HEK293 (cell line): ENCODE measurements around the gene FAM241A.

Source experiments
- CTCF ChIA-PET: fragments of 350-600 bp; formaldehyde crosslinking; extraction: SDS; loops from one replicate; lab custom pipeline; 2021; ENCODE audit warnings: antibody characterized with exemption; lab: Yijun Ruan, JAX
- POLR2A ChIA-PET: fragments of 300-600 bp; formaldehyde crosslinking; extraction: SDS; loops from one replicate; lab custom pipeline; 2020; ENCODE audit warnings: antibody characterized with exemption, inconsistent platforms; lab: Yijun Ruan, JAX
- H3K27ac ChIP-seq: fragments of 200-500 bp; sonication (Bioruptor generic); 2 replicates; pipeline ENCODE4 v1.5.1; 2014; ENCODE audit warnings: low read depth, low read length, control low read depth, inconsistent platforms; ENCODE audit errors: extremely low read depth
- H3K36me3 ChIP-seq, 2 experiments: fragments of 200-500 bp in 1 of 2; sonication (Bioruptor generic) in 1 of 2; 1 replicate in 1 of 2; 2 replicates in 1 of 2; pipeline ENCODE4 v1.5.1; 2014 to 2017; ENCODE audit warnings: inconsistent platforms in 2 of 2, low read length in 2 of 2; ENCODE audit not compliant: control insufficient read depth in 2 of 2, insufficient read depth in 1 of 2
- H3K4me1 ChIP-seq: fragments of 200-500 bp; sonication (Bioruptor generic); 2 replicates; pipeline ENCODE4 v1.5.1; 2014; ENCODE audit warnings: mild to moderate bottlenecking, low read length, inconsistent platforms; ENCODE audit not compliant: control insufficient read depth, insufficient read depth
- H3K4me3 ChIP-seq: 2 replicates; pipeline ENCODE4 v1.5.1; 2011; ENCODE audit warnings: low read depth, mild to moderate bottlenecking, control low read depth, low read length, moderate library complexity
- H3K9me3 ChIP-seq: fragments of 200-500 bp; sonication (Bioruptor generic); 2 replicates; pipeline ENCODE4 v1.5.1; 2014; ENCODE audit warnings: low read depth, low read length, inconsistent platforms; ENCODE audit not compliant: control insufficient read depth, insufficient read depth
- BCL6B ChIP-seq: fragments of 450-650 bp; formaldehyde crosslinking; IDR thresholded peaks from 2 replicates; pipeline ENCODE4 v1.5.1; 2017; ENCODE audit warnings: missing biosample characterization, missing genetic modification characterization
- MZF1 ChIP-seq: fragments of 450-650 bp; formaldehyde crosslinking; IDR thresholded peaks from 2 replicates; pipeline ENCODE4 v1.5.1; 2017; ENCODE audit warnings: missing biosample characterization, missing genetic modification characterization, borderline replicate concordance
- PATZ1 ChIP-seq: fragments of 450-650 bp; formaldehyde crosslinking; IDR thresholded peaks from 2 replicates; pipeline ENCODE4 v1.5.1; 2016; ENCODE audit warnings: missing biosample characterization, missing genetic modification characterization
- PBX3 ChIP-seq: sonication (generic); formaldehyde crosslinking; IDR thresholded peaks from 2 replicates; pipeline ENCODE4 v1.8.1; 2022; ENCODE audit warnings: mild to moderate bottlenecking, moderate library complexity, missing genetic modification reagents
- REPIN1 ChIP-seq: fragments of 450-650 bp; formaldehyde crosslinking; IDR thresholded peaks from 2 replicates; pipeline ENCODE4 v1.5.1; 2017; ENCODE audit warnings: missing biosample characterization, missing genetic modification characterization, low read depth
- SETDB1 ChIP-seq: IDR thresholded peaks from one replicate; pipeline ENCODE4 v1.6.1; 2017; ENCODE audit warnings: mild to moderate bottlenecking, low read length, moderate library complexity, mixed read lengths; ENCODE audit not compliant: insufficient read length
- SP7 ChIP-seq: fragments of 450-650 bp; formaldehyde crosslinking; IDR thresholded peaks from 2 replicates; pipeline ENCODE4 v1.5.1; 2016; ENCODE audit warnings: missing biosample characterization, missing genetic modification characterization
- ZBTB11 ChIP-seq: fragments of 450-650 bp; formaldehyde crosslinking; conservative IDR thresholded peaks from 2 replicates; pipeline ENCODE4 v1.5.1; 2016; ENCODE audit warnings: low read depth, missing biosample characterization, missing genetic modification characterization
- ZBTB6 ChIP-seq: fragments of 450-650 bp; formaldehyde crosslinking; IDR thresholded peaks from 2 replicates; pipeline ENCODE4 v1.5.1; 2017; ENCODE audit warnings: missing biosample characterization, missing genetic modification characterization
- ZNF10 ChIP-seq: fragments of 450-650 bp; formaldehyde crosslinking; IDR thresholded peaks from 2 replicates; pipeline ENCODE4 v1.5.1; 2017; ENCODE audit warnings: missing biosample characterization, missing genetic modification characterization
- ZNF121 ChIP-seq: fragments of 450-650 bp; formaldehyde crosslinking; IDR thresholded peaks from 2 replicates; pipeline ENCODE4 v1.5.1; 2016; ENCODE audit warnings: missing biosample characterization, missing genetic modification characterization
- ZNF140 ChIP-seq: fragments of 450-650 bp; formaldehyde crosslinking; IDR thresholded peaks from 2 replicates; pipeline ENCODE4 v1.5.1; 2016; ENCODE audit warnings: missing biosample characterization, missing genetic modification characterization
- ZNF155 ChIP-seq: fragments of 450-650 bp; formaldehyde crosslinking; IDR thresholded peaks from 2 replicates; pipeline ENCODE4 v1.5.1; 2016; ENCODE audit warnings: missing biosample characterization, missing genetic modification characterization
- ZNF175 ChIP-seq: fragments of 450-650 bp; formaldehyde crosslinking; IDR thresholded peaks from 2 replicates; pipeline ENCODE4 v1.5.1; 2016; ENCODE audit warnings: missing biosample characterization, missing genetic modification characterization
- ZNF274 ChIP-seq, 2 experiments: fragments of 200-500 bp in 1 of 2; fragments of 450-650 bp in 1 of 2; sonication (Bioruptor generic) in 1 of 2; formaldehyde crosslinking in 1 of 2; IDR thresholded peaks; 2 replicates each; pipeline versions ENCODE4 v1.5.1 to v1.6.1; 2014 to 2016; ENCODE audit warnings: borderline replicate concordance in 1 of 2, inconsistent platforms in 1 of 2, low read length in 1 of 2, missing biosample characterization in 1 of 2, missing genetic modification characterization in 1 of 2
- ZNF302 ChIP-seq: fragments of 450-650 bp; formaldehyde crosslinking; IDR thresholded peaks from 2 replicates; pipeline ENCODE4 v1.5.1; 2016; ENCODE audit warnings: missing biosample characterization, missing genetic modification characterization, low read depth
- ZNF324 ChIP-seq: fragments of 450-650 bp; formaldehyde crosslinking; IDR thresholded peaks from 2 replicates; pipeline ENCODE4 v1.5.1; 2016; ENCODE audit warnings: missing biosample characterization, missing genetic modification characterization
- ZNF366 ChIP-seq: fragments of 450-650 bp; formaldehyde crosslinking; conservative IDR thresholded peaks from 2 replicates; pipeline ENCODE4 v1.5.1; 2016; ENCODE audit warnings: missing biosample characterization, missing genetic modification characterization
- ZNF514 ChIP-seq: fragments of 450-650 bp; formaldehyde crosslinking; IDR thresholded peaks from 2 replicates; pipeline ENCODE4 v1.5.1; 2016; ENCODE audit warnings: missing biosample characterization, missing genetic modification characterization
- ZNF596 ChIP-seq: fragments of 450-650 bp; IDR thresholded peaks from 2 replicates; pipeline ENCODE4 v1.5.0; 2018; ENCODE audit warnings: missing biosample characterization, mild to moderate bottlenecking, missing genetic modification characterization, moderate library complexity
- ZNF670 ChIP-seq: fragments of 450-650 bp; formaldehyde crosslinking; IDR thresholded peaks from 2 replicates; pipeline ENCODE4 v1.5.1; 2016; ENCODE audit warnings: missing biosample characterization, missing genetic modification characterization, low read depth
- ZSCAN16 ChIP-seq: fragments of 450-650 bp; formaldehyde crosslinking; IDR thresholded peaks from 2 replicates; pipeline ENCODE4 v1.5.1; 2016; ENCODE audit warnings: missing biosample characterization, missing genetic modification characterization
- ZSCAN23 ChIP-seq: fragments of 450-650 bp; formaldehyde crosslinking; IDR thresholded peaks from 2 replicates; pipeline ENCODE4 v1.5.1; 2016; ENCODE audit warnings: missing biosample characterization, missing genetic modification characterization
- ZXDB ChIP-seq: fragments of 450-650 bp; formaldehyde crosslinking; IDR thresholded peaks from 2 replicates; pipeline ENCODE4 v1.5.1; 2016; ENCODE audit warnings: missing biosample characterization, missing genetic modification characterization

FAM241A gene

GRCh38 chr4:112222219-112222955, 77.1 kb downstream of the FAM241A start:
- Histone ChIP-seq H3K4me1 (no peaks in the 10 kb centered on the region), H3K27ac (no peak overlapping the region), H3K36me3 (no peaks in the 10 kb centered on the region), H3K9me3 (no peaks in the 10 kb centered on the region), H3K4me3 (no peak overlapping the region)
- POLR2A ChIA-PET, result no interaction called here
- CTCF ChIA-PET, result interaction anchor here (0.6 kb wide), 1 partner anchor 541 kb away, joined by 3 read pairs; no protein-coding TSS in a partner anchor
- TF ChIP-seq ZBTB11 (tag by site-specific recombination), result no peak
- no peak for TF ChIP-seq PBX3 (CRISPR knock-in tag)
- no peak for TF ChIP-seq SP7 (tag by site-specific recombination)
- TF ChIP-seq ZNF121, result no peak
- TF ChIP-seq ZNF140 (tag by site-specific recombination), result no peak
- TF ChIP-seq ZXDB (tag by site-specific recombination), result no peak
- no peak for TF ChIP-seq BCL6B (tag by site-specific recombination)
- TF ChIP-seq ZNF366, result no peak
- no peak for TF ChIP-seq ZNF155 (tag by site-specific recombination)
- TF ChIP-seq ZBTB6, result no peak
- TF ChIP-seq ZSCAN16 (tag by site-specific recombination), result no peak
- TF ChIP-seq MZF1 (tag by site-specific recombination), result no peak
- TF ChIP-seq ZNF324 (tag by site-specific recombination), result no peak
- no peak for TF ChIP-seq ZNF274 (IDR thresholded peaks at IDR 0.05; ENCODE audit: low read length)
- TF ChIP-seq ZNF274 (tag by site-specific recombination; IDR thresholded peaks at IDR 0.05; ENCODE audit: borderline replicate concordance), result no peak
- TF ChIP-seq ZNF670 (tag by site-specific recombination), result no peak
- no peak for TF ChIP-seq ZNF10 (tag by site-specific recombination)

- POLR2A ChIA-PET, result no interaction called here
- H3K4me1 ChIP-seq, result no peaks in the 10 kb centered on the region
- H3K27ac ChIP-seq, result no peak overlapping the region
- CTCF ChIA-PET, result interaction anchor here (1.0 kb wide), 1 partner anchor 103 kb away, joined by 3 read pairs; no protein-coding TSS in a partner anchor
- no peaks in the 10 kb centered on the region for H3K9me3 ChIP-seq
- no peaks in the 10 kb centered on the region for H3K36me3 ChIP-seq
- H3K4me3 ChIP-seq, result no peak overlapping the region
- no peak for TF ChIP-seq ZNF302 (tag by site-specific recombination)
- TF ChIP-seq SETDB1, result no peak
- TF ChIP-seq PATZ1 (tag by site-specific recombination), result no peak
- TF ChIP-seq ZSCAN23 (tag by site-specific recombination), result no peak
- TF ChIP-seq REPIN1, result no peak
- no peak for TF ChIP-seq ZNF175
- TF ChIP-seq ZNF596 (tag by site-specific recombination), result no peak
- TF ChIP-seq ZNF514 (tag by site-specific recombination), result no peak
Measured at GRCh38 chr4:112225157-112225556, 79.9 kb downstream of the FAM241A start.
